SK-N-SH (cell line): ENCODE data around the gene RAB7A. TPM values are rescaled to one million over a fixed set of nuclear protein-coding genes. Genes with fewer than 3 reads are reported as not detected.

ENCODE experiments used
- CTCF ChIA-PET: fragments of 300-600, 350-600 bp; formaldehyde crosslinking; extraction: SDS; loops from one replicate; lab custom pipeline; 2021; lab: Yijun Ruan, JAX
- POLR2A ChIA-PET: fragments of 350-600 bp; sonication (Branson Sonifier 250); formaldehyde crosslinking; extraction: SDS; loops from one replicate; lab custom pipeline; 2020; ENCODE audit warnings: antibody characterized with exemption, inconsistent platforms; lab: Yijun Ruan, JAX
- DNase-seq: peaks from one replicate; pipeline ENCODE4 v3.0.0; 2012
- H2AFZ ChIP-seq: fragments of 200-600 bp; sonication (generic); 2 replicates; pipeline ENCODE4 v1.8.1; 2016; ENCODE audit warnings: antibody characterized with exemption, mild to moderate bottlenecking, low read depth
- H3F3A ChIP-seq: fragments of 200-600 bp; sonication (generic); replicated peaks from 2 replicates; pipeline ENCODE3; 2016; ENCODE audit warnings: antibody characterized with exemption, mild to moderate bottlenecking; ENCODE audit not compliant: insufficient read depth
- H3K27ac ChIP-seq, 2 experiments: fragments of 200-500 bp in 1 of 2; fragments of 200-600 bp in 1 of 2; sonication (Bioruptor generic) in 1 of 2; sonication (generic), shearing (Covaris generic) in 1 of 2; 2 replicates each; pipeline versions ENCODE4 v1.5.1 to v1.6.1; 2014 to 2016; ENCODE audit warnings: low read depth in 2 of 2, inconsistent platforms in 1 of 2, low read length in 1 of 2, mild to moderate bottlenecking in 1 of 2, mixed read lengths in 1 of 2
- H3K27me3 ChIP-seq: fragments of 200-600 bp; sonication (generic), shearing (Covaris generic); 2 replicates; pipeline ENCODE4 v1.6.1; 2016; ENCODE audit warnings: mixed run types; ENCODE audit not compliant: insufficient read depth
- H3K36me3 ChIP-seq, 2 experiments: fragments of 200-500 bp in 1 of 2; fragments of 200-600 bp in 1 of 2; sonication (Bioruptor generic) in 1 of 2; sonication (generic) in 1 of 2; replicated peaks in 1 of 2; 2 replicates each; pipeline versions ENCODE3 to v1.5.1; 2014 to 2016; ENCODE audit warnings: low read length in 1 of 2, mild to moderate bottlenecking in 1 of 2; ENCODE audit not compliant: insufficient read depth in 2 of 2, control insufficient read depth in 1 of 2
- H3K4me1 ChIP-seq, 2 experiments: fragments of 200-500 bp in 1 of 2; fragments of 200-600 bp in 1 of 2; sonication (Bioruptor generic) in 1 of 2; sonication (generic), shearing (Covaris generic) in 1 of 2; 2 replicates each; pipeline versions ENCODE4 v1.5.1 to v1.6.1; 2014 to 2016; ENCODE audit warnings: low read depth in 1 of 2, low read length in 1 of 2, mixed run types in 1 of 2; ENCODE audit not compliant: insufficient read depth in 2 of 2, control insufficient read depth in 1 of 2
- H3K4me2 ChIP-seq: fragments of 200-600 bp; sonication (generic), shearing (Covaris generic); 2 replicates; pipeline ENCODE4 v1.6.1; 2017; ENCODE audit warnings: mixed run types
- H3K4me3 ChIP-seq, 2 experiments: fragments of 200-500 bp in 1 of 2; fragments of 200-600 bp in 1 of 2; sonication (Bioruptor generic) in 1 of 2; sonication (generic), shearing (Covaris generic) in 1 of 2; 2 replicates each; pipeline versions ENCODE4 v1.5.1 to v1.8.1; 2014 to 2016; ENCODE audit warnings: low read depth in 2 of 2, inconsistent platforms in 1 of 2, low read length in 1 of 2, mild to moderate bottlenecking in 1 of 2, mixed read lengths in 1 of 2, moderate library complexity in 1 of 2
- H3K79me2 ChIP-seq: fragments of 200-600 bp; sonication (generic); 2 replicates; pipeline ENCODE4 v1.8.1; 2017; ENCODE audit warnings: mild to moderate bottlenecking; ENCODE audit not compliant: insufficient read depth
- H3K9ac ChIP-seq: fragments of 200-600 bp; sonication (generic); 2 replicates; pipeline ENCODE4 v1.6.1; 2017; ENCODE audit warnings: mixed run types
- H3K9me2 ChIP-seq: fragments of 200-600 bp; sonication (generic); 2 replicates; pipeline ENCODE4 v1.6.1; 2017; ENCODE audit warnings: mixed run types
- H3K9me3 ChIP-seq: fragments of 200-600 bp; sonication (generic); 2 replicates; pipeline ENCODE4 v1.6.1; 2017; ENCODE audit warnings: mixed run types, mild to moderate bottlenecking, moderate library complexity
- H4K20me1 ChIP-seq: fragments of 200-600 bp; sonication (generic); 2 replicates; pipeline ENCODE4 v1.6.1; 2017; ENCODE audit warnings: mild to moderate bottlenecking, mixed run types; ENCODE audit not compliant: insufficient read depth
- FOXJ3 ChIP-seq: sonication (generic); formaldehyde crosslinking; IDR thresholded peaks from 2 replicates; pipeline ENCODE4 v1.5.1; 2020; ENCODE audit warnings: mild to moderate bottlenecking, missing genetic modification reagents
- JUND ChIP-seq: IDR thresholded peaks from 2 replicates; pipeline ENCODE4 v1.4.0; 2012
- MXI1 ChIP-seq: IDR thresholded peaks from 2 replicates; pipeline ENCODE4 v1.6.1; 2012; ENCODE audit warnings: mild to moderate bottlenecking, low read depth, low read length, improper control_type of control experiment
- RAD21 ChIP-seq: IDR thresholded peaks from 2 replicates; pipeline ENCODE4 v1.6.1; 2012; ENCODE audit warnings: mild to moderate bottlenecking, low read length
- WGBS: methylation state at CpG from one replicate; pipeline ENCODE4 v1.1.6; 2017; ENCODE audit warnings: low lambda C conversion rate; 5-methylcytosine and 5-hydroxymethylcytosine counted together
- polyA plus RNA-seq, 3 experiments: library from polyadenylated mRNA; depleted of rRNA; stranded (reverse); fragments of >200 nt; gene quantifications; 2 replicates each; pipeline ENCODE4 v1.2.3, GENCODE V29; 2012
- TF ChIP-seq, protein P1 (sequence below): IDR thresholded peaks from 2 replicates; pipeline ENCODE4 v1.4.0; 2012; ENCODE audit warnings: low read depth

The RAB7A gene
- polyA plus RNA-seq, 1 of the 3 experiments (the other 2 are of a cell fraction): 271 TPM

GRCh38 chr3:128815318-128816064 lies 89.5 kb downstream of the RAB7A start:
- no peak overlapping the region for H2AFZ ChIP-seq
- no peak overlapping the region for H3K4me2 ChIP-seq
- no peaks in the 10 kb centered on the region for H3K9me2 ChIP-seq
- no peaks in the 10 kb centered on the region for H3K27me3 ChIP-seq
- TF ChIP-seq RAD21 (no peak), MXI1 (no peak)
- TF ChIP-seq, all 33 proteins: peak for 0
- Histone ChIP-seq H3F3A (peaks cover 3% of the 10 kb centered on the region), H3K4me1 (no peaks in the 10 kb centered on the region), H4K20me1 (no peaks in the 10 kb centered on the region), H3K79me2 (no peaks in the 10 kb centered on the region; the same call in 1 of the 2 replicates), H3K9ac (no peak overlapping the region), H3K36me3 (peaks cover 48 to 60% of the 10 kb centered on the region in 2 experiments), H3K27ac (no peak overlapping the region), H3K4me3 (no peak overlapping the region), H3K9me3 (no peaks in the 10 kb centered on the region)
- 91% methylated on average over 3 of the region's 3 CpGs for WGBS
- CTCF ChIA-PET: interaction anchor here (1.0 kb wide), 2 partner anchors 20 to 30 kb away, joined by 3 to 4 read pairs; no protein-coding TSS in a partner anchor
- POLR2A ChIA-PET: no interaction called here
- DNase-seq: no peak

- H3K4me3 ChIP-seq: no peak overlapping the region
- CTCF ChIA-PET: interaction anchor here (1.2 to 1.8 kb wide), 2 partner anchors 137 to 201 kb away, joined by 3 to 10 read pairs; no protein-coding TSS in a partner anchor
- peaks cover 39 to 50% of the 10 kb centered on the region in 2 experiments for H3K36me3 ChIP-seq
- POLR2A ChIA-PET: no interaction called here
- TF ChIP-seq, protein P1, sequence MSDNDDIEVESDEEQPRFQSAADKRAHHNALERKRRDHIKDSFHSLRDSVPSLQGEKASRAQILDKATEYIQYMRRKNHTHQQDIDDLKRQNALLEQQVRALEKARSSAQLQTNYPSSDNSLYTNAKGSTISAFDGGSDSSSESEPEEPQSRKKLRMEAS: no peak
- H3K9me3 ChIP-seq: no peaks in the 10 kb centered on the region
- peaks cover 7% of the 10 kb centered on the region for H3F3A ChIP-seq
- no peak overlapping the region for H2AFZ ChIP-seq
- H3K9ac ChIP-seq: no peak overlapping the region
- H3K27me3 ChIP-seq: no peaks in the 10 kb centered on the region
- H3K27ac ChIP-seq: no peak overlapping the region
- no peaks in the 10 kb centered on the region for H3K9me2 ChIP-seq
- H3K4me2 ChIP-seq: no peak overlapping the region
- WGBS: 97% methylated on average over 5 of the region's 5 CpGs
- no peaks in the 10 kb centered on the region for H3K79me2 ChIP-seq
- no peak for DNase-seq
- no peaks in the 10 kb centered on the region for H4K20me1 ChIP-seq
- no peaks in the 10 kb centered on the region for H3K4me1 ChIP-seq
Observed at GRCh38 chr3:128818186-128818787, 92.3 kb downstream of the RAB7A start.

DNA sequence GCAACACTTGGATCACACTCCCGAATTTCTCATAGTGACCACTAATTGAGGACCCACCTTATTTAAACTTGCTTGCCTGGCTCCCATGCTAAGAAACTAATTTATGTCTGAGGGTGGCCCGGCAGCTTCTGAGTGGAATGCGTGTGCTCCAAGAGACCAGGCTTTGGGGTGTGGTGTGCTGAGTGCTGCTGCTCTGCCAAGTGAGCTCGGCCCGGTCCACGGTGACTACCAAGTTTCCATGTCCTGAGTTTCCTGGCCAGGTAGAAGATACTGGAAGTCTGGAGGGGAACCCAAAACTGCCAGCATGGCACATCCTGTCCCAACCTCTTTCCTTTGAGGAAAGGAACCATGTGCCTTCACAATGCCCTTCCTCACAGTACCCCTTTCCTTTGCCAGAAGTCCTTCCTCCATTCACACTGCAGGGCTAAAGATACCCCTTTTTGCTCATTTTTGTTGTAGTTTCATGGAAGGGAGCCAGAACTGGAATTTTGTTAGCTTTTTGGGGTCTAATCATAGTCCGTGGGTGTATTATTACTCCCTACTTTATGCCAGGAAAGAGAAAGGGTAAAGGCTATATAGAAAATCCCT lies 94.4 kb downstream of the RAB7A start:
- no peaks in the 10 kb centered on the region for H3K27me3 ChIP-seq
- H3K4me2 ChIP-seq: no peak overlapping the region
- no peaks in the 10 kb centered on the region for H3K9me3 ChIP-seq
- ChIA-PET CTCF (interaction anchor here (1.0 to 1.4 kb wide), 4 partner anchors 25 to 212 kb away, joined by 3 to 7 read pairs (median 6); no protein-coding TSS in a partner anchor), POLR2A (no interaction called here)
- no peaks in the 10 kb centered on the region for H3K4me1 ChIP-seq
- no peaks in the 10 kb centered on the region for H4K20me1 ChIP-seq
- H3F3A ChIP-seq: peaks cover 7% of the 10 kb centered on the region
- 100% methylated on average over 4 of the region's 7 CpGs for WGBS
- no peaks in the 10 kb centered on the region for H3K9me2 ChIP-seq
- H3K79me2 ChIP-seq: no peaks in the 10 kb centered on the region
- TF ChIP-seq JUND (no peak), FOXJ3 (CRISPR knock-in tag) (no peak)
- peaks cover 28 to 31% of the 10 kb centered on the region in 2 experiments for H3K36me3 ChIP-seq
- no peak overlapping the region for H3K4me3 ChIP-seq
- no peak for DNase-seq
- H3K27ac ChIP-seq: no peak overlapping the region
- no peak overlapping the region for H3K9ac ChIP-seq
- no peak overlapping the region for H2AFZ ChIP-seq
